ENCODE measurements around the gene MGAT3.

DNA sequence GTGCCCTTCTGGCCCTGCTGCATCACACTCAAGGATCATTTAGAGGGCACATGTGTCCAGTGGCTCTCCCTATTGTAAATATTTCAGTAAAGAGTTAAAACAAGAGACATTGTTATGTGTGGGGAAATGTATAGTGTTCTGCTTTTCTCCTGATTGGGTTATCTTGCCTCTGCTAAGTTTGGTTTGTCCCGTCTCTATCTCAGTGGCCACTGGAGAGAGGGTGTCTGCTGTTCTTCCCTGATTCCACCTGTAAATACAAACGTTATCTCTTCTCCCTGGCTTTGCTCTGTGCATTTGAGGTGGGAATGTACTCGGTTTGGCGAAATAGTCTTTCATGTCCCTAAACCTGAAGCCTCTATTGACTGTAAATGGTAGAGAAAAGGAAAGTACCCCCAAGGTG is 51.6 kb downstream of the MGAT3 start:
- no peak for TF ChIP-seq CTCF (IDR thresholded peaks at IDR 0.05)
- no peak for TF ChIP-seq POLR2AphosphoS5 (IDR thresholded peaks at IDR 0.05; ENCODE audit: low read depth, low read length)
- no peak for TF ChIP-seq REST (IDR thresholded peaks at IDR 0.05; ENCODE audit: insufficient read depth in 1 of 2, low read depth in 2 of 2, low read length in 1 of 2)
